Measurements from ENCODE around the gene DET1. TPM values are rescaled to one million over a fixed set of nuclear protein-coding genes. Genes with fewer than 3 reads are reported as not detected.

Gene DET1
- total and polyA plus RNA-seq, 2 of the 13 experiments (the other 11 are each of a cell fraction or from before 2014, with no cell fraction given), result 2.2 to 4.2 TPM

DNA sequence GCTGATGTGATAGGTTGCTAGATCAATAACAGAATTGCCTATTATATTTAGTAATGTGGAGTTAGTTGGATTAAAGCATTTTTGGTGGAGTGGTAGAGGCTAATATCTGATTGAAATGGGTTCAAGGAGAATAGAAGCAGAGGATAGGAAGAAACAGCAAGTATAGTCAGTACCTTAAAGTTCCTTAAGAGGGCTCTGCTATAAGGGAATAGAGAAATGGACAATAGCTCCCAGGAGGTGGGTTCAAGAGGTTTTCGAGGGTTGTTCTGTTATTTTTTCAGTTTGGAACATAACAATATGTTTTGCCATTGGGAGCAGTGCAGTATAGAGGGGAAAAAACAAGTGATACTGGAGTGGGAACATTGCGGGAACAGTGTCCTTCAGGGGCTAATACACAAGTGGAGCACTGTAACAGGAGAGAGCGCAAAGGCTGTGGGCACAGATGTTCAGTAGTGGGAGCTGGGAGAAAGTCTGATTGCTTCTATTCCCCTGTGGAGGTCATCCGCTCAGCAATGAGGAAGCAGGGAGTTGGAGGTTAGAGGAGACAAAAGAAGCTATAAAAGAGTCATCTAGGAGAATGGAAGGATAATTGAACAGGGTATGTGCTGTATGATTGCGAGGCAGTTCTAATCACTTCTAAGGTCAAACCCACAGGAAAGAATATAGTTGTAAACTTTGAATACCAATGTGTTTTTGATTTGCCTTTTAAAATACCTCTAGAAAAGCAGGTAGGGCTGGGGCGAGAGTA, 75.7 kb downstream of the DET1 start (continued):
- TF ChIP-seq, protein P1, sequence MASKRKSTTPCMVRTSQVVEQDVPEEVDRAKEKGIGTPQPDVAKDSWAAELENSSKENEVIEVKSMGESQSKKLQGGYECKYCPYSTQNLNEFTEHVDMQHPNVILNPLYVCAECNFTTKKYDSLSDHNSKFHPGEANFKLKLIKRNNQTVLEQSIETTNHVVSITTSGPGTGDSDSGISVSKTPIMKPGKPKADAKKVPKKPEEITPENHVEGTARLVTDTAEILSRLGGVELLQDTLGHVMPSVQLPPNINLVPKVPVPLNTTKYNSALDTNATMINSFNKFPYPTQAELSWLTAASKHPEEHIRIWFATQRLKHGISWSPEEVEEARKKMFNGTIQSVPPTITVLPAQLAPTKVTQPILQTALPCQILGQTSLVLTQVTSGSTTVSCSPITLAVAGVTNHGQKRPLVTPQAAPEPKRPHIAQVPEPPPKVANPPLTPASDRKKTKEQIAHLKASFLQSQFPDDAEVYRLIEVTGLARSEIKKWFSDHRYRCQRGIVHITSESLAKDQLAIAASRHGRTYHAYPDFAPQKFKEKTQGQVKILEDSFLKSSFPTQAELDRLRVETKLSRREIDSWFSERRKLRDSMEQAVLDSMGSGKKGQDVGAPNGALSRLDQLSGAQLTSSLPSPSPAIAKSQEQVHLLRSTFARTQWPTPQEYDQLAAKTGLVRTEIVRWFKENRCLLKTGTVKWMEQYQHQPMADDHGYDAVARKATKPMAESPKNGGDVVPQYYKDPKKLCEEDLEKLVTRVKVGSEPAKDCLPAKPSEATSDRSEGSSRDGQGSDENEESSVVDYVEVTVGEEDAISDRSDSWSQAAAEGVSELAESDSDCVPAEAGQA (IDR thresholded peaks at IDR 0.05; ENCODE audit: low read depth), result no peak
- TF ChIP-seq, protein P1 (CRISPR knock-in tag; IDR thresholded peaks at IDR 0.05; ENCODE audit: borderline replicate concordance), result no peak
- no peak for TF ChIP-seq AGO2 (optimal IDR thresholded peaks at IDR 0.05; ENCODE audit: low read depth, low read length)

DNA sequence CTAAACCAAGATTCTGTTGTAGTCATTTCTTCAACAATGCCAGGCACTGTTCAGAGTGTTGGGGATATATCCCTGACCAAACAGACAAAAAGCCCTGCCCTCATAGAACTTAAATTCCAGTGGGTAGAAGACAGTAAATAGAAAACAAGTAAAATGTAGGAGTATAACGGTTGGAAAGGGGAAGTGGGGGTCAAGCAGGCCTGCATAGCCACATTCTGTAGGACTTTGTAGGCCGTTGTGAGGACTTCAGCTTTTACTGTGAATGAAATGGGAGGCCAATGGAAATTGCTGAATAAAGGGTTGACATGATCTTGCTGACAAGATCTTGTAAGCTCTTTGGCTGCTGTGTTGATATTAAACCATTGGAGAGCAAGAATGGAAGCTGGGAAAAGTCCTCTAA, 77.2 kb downstream of the DET1 start:
- intact Hi-C loops (cut with micrococcal nuclease; ENCODE audit: unreplicated experiment) (no loop called here), in situ Hi-C loops (cut with HindIII; ENCODE audit: extremely low pct_ligation_motif_present, low pct_unique_long_range_greater_than_20kb) (loop anchor here (5.0 kb wide), 1 partner anchor 148 kb away; no protein-coding TSS in a partner anchor)
- Histone ChIP-seq H3K4me1 (ENCODE audit: insufficient read depth, low read length) (peaks cover 40% of the 10 kb centered on the region), H2AFZ (ENCODE audit: low read length) (no peak overlapping the region), H3K4me2 (ENCODE audit: low read depth, low read length) (no peak overlapping the region), H3K36me3 (replicated peaks in 1 of 2; ENCODE audit: control insufficient read depth in 1 of 2, insufficient read depth in 2 of 2, low read length in 2 of 2) (peaks cover 4 to 17% of the 10 kb centered on the region in 2 experiments), H3K27me3 (ENCODE audit: control insufficient read depth in 1 of 2, insufficient read depth in 2 of 2, low read length in 2 of 2) (peaks cover 0 to 3% of the 10 kb centered on the region in 2 experiments; a peak in 1 of 5 replicates), H3K79me2 (ENCODE audit: insufficient read depth, low read length) (peaks cover 43% of the 10 kb centered on the region), H3K4me3 (replicated peaks in 1 of 3; ENCODE audit: insufficient read depth in 1 of 3, low read depth in 2 of 3, low read length in 3 of 3) (no peak overlapping the region), H4K20me1 (ENCODE audit: insufficient read depth, low read length) (no peaks in the 10 kb centered on the region), H3K27ac (ENCODE audit: extremely low read length, insufficient read depth, low read length) (no peak overlapping the region), H3K9me3 (ENCODE audit: low read length) (no peaks in the 10 kb centered on the region), H3K9ac (ENCODE audit: insufficient read depth, low read depth, low read length) (no peak overlapping the region)
- ChIA-PET CTCF (ENCODE audit: low intra/inter-chr PET ratio, low total read pairs) (no interaction called here), POLR2A (no interaction called here)
- no peak for FAIRE-seq
- 98% methylated on average over 2 of the region's 2 CpGs for WGBS (ENCODE audit: low lambda C conversion rate)
- no TSS peak for BruUV-seq (replicated peaks)
- ATAC-seq, result no peak
- DNase-seq (ENCODE audit: low spot score), result no peak
- TF ChIP-seq HOXA7 (CRISPR knock-in tag; IDR thresholded peaks at IDR 0.05) (no peak), JUN (CRISPR knock-in tag; IDR thresholded peaks at IDR 0.05) (no peak), ZNF570 (CRISPR knock-in tag; IDR thresholded peaks at IDR 0.05; ENCODE audit: borderline replicate concordance) (no peak), TBL1XR1 (IDR thresholded peaks at IDR 0.05; ENCODE audit: borderline replicate concordance, low read length, partially characterized antibody) (no peak)
- TF ChIP-seq, protein P2, sequence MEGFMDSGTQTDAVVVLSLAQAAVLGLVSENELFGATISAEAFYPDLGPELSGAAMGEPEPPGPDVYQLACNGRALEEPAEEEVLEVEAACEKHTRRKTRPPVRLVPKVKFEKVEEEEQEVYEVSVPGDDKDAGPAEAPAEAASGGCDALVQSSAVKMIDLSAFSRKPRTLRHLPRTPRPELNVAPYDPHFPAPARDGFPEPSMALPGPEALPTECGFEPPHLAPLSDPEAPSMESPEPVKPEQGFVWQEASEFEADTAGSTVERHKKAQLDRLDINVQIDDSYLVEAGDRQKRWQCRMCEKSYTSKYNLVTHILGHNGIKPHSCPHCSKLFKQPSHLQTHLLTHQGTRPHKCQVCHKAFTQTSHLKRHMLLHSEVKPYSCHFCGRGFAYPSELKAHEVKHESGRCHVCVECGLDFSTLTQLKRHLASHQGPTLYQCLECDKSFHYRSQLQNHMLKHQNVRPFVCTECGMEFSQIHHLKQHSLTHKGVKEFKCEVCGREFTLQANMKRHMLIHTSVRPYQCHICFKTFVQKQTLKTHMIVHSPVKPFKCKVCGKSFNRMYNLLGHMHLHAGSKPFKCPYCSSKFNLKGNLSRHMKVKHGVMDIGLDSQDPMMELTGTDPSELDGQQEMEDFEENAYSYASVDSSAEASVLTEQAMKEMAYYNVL (CRISPR knock-in tag; IDR thresholded peaks at IDR 0.05; ENCODE audit: borderline replicate concordance), result no peak
- TF ChIP-seq, protein P3, sequence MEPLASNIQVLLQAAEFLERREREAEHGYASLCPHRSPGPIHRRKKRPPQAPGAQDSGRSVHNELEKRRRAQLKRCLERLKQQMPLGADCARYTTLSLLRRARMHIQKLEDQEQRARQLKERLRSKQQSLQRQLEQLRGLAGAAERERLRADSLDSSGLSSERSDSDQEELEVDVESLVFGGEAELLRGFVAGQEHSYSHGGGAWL (CRISPR knock-in tag; IDR thresholded peaks at IDR 0.05), result no peak
- TF ChIP-seq, protein P4, sequence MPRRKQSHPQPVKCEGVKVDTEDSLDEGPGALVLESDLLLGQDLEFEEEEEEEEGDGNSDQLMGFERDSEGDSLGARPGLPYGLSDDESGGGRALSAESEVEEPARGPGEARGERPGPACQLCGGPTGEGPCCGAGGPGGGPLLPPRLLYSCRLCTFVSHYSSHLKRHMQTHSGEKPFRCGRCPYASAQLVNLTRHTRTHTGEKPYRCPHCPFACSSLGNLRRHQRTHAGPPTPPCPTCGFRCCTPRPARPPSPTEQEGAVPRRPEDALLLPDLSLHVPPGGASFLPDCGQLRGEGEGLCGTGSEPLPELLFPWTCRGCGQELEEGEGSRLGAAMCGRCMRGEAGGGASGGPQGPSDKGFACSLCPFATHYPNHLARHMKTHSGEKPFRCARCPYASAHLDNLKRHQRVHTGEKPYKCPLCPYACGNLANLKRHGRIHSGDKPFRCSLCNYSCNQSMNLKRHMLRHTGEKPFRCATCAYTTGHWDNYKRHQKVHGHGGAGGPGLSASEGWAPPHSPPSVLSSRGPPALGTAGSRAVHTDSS (CRISPR knock-in tag; conservative IDR thresholded peaks at IDR 0.05), result no peak
